Erythroblast (primary cell): Measurements from ENCODE around the gene GPR55.

ENCODE experiments used
- GATA1 ChIP-seq: IDR thresholded peaks from 2 replicates; pipeline ENCODE4 v1.6.1; 2011; ENCODE audit warnings: low read depth, mild to moderate bottlenecking, control low read depth, low read length, moderate library complexity
- POLR2A ChIP-seq: IDR thresholded peaks from 2 replicates; pipeline ENCODE4 v1.6.1; 2011; ENCODE audit warnings: mild to moderate bottlenecking, low read length

GRCh38 chr2:230961091-230961491, 36.0 kb upstream of the GPR55 start:
- TF ChIP-seq GATA1 (no peak), POLR2A (no peak)
